Lower leg skin (tissue), 3 donors: ENCODE results near the gene DALRD3.

Experiments
- CTCF ChIP-seq, 3 donors: fragments of 450-650 bp; IDR thresholded peaks; one replicate each; pipeline ENCODE4 v1.5.1; 2016; ENCODE audit warnings: antibody characterized with exemption in 3 of 3, mild to moderate bottlenecking in 3 of 3, moderate library complexity in 2 of 3
- POLR2A ChIP-seq, 2 donors: fragments of 450-650 bp; IDR thresholded peaks; one replicate each; pipeline ENCODE4 v1.6.1; 2016 to 2017; ENCODE audit warnings: antibody characterized with exemption in 2 of 2, mild to moderate bottlenecking in 1 of 2, moderate library complexity in 1 of 2

GRCh38 chr3:49005998-49006397 lies 12.4 kb downstream of the DALRD3 start:
- TF ChIP-seq CTCF (IDR thresholded peaks at IDR 0.05) (no peak), POLR2A (IDR thresholded peaks at IDR 0.05) (no peak)
